Aorta (tissue), 5 donors: ENCODE results near the gene NPW. TPM values are rescaled to one million over a fixed set of nuclear protein-coding genes. Genes with fewer than 3 reads are reported as not detected.

Experiments
- ATAC-seq: fragments of 200-7000 bp; cut with Tn5 transposase; one replicate; pipeline ENCODE4 v1.9.1; 2022; ENCODE audit warnings: moderate library complexity; ENCODE audit not compliant: low FRiP score
- DNase-seq, 2 donors: peaks; one replicate each; pipeline ENCODE4 v3.0.0-alpha.2; 2020
- H3K27ac ChIP-seq, 2 donors: one replicate each; pipeline ENCODE4 v1.5.1; 2013; ENCODE audit warnings: low read length in 2 of 2, mild to moderate bottlenecking in 2 of 2, moderate library complexity in 2 of 2, control low read depth in 1 of 2, inconsistent platforms in 1 of 2, low read depth in 1 of 2
- H3K27me3 ChIP-seq, 2 donors: one replicate each; pipeline ENCODE4 v1.6.1; 2013; ENCODE audit warnings: control low read depth in 1 of 2, low read length in 1 of 2, mild to moderate bottlenecking in 1 of 2, moderate library complexity in 1 of 2; ENCODE audit not compliant: insufficient read depth in 2 of 2, control insufficient read depth in 1 of 2
- H3K36me3 ChIP-seq, 2 donors: one replicate each; pipeline ENCODE4 v1.6.1; 2013; ENCODE audit warnings: control low read depth in 1 of 2, low read length in 1 of 2, mild to moderate bottlenecking in 1 of 2; ENCODE audit not compliant: insufficient read depth in 2 of 2, control insufficient read depth in 1 of 2
- H3K4me1 ChIP-seq, 2 donors: one replicate each; pipeline ENCODE4 v1.6.1; 2013; ENCODE audit warnings: low read length in 2 of 2, control low read depth in 1 of 2, mild to moderate bottlenecking in 1 of 2, moderate library complexity in 1 of 2; ENCODE audit not compliant: insufficient read depth in 2 of 2, control insufficient read depth in 1 of 2
- H3K4me3 ChIP-seq, 2 donors: one replicate each; pipeline ENCODE4 v1.5.1; 2013; ENCODE audit warnings: low read length in 2 of 2, control low read depth in 1 of 2, mild to moderate bottlenecking in 1 of 2
- H3K9me3 ChIP-seq: one replicate; pipeline ENCODE4 v1.6.1; 2013; ENCODE audit warnings: mild to moderate bottlenecking, low read length; ENCODE audit not compliant: control insufficient read depth
- WGBS, 2 donors: extraction: QIAGEN DNeasy Blood & Tissue Kit; methylation state at CpG; one replicate each; pipeline ENCODE4 v1.1.7; 2013; 5-methylcytosine and 5-hydroxymethylcytosine counted together
- intact Hi-C, 2 donors: fragments of 100-400 bp; cut with DNase I; formaldehyde crosslinking; loops; one replicate each; pipeline versions ENCODE4 v1.14.2 to v1.15.0; 2022
- polyA plus RNA-seq, 2 donors: library from polyadenylated mRNA; stranded (reverse); fragments of 200-250 nt; gene quantifications; one replicate each; pipeline ENCODE4 v1.2.3, GENCODE V29; 2013
- total RNA-seq, 2 donors: library from RNA; stranded (reverse); fragmentation: NEBNext Ultra II Directional; extraction: Animal tissue kit (Norgen Biotek cat#: 25700); gene quantifications; one replicate each; pipeline ENCODE4 v1.2.1, GENCODE V29; 2021
- donor health status: healthy with polysubstance abuse.
- donor health status: Bipolar disorder and iron deficiency.
- donor health status: DM: no; HTN: no; CAD: no.
- donor health status: DM: no; HTN: no; CAD: no.
- donor health status: DM: yes; HTN: yes; CAD: no.

Gene NPW
- total and polyA plus RNA-seq, 4 donors = 0.56 to 1.2 TPM; not detected in 2

DNA sequence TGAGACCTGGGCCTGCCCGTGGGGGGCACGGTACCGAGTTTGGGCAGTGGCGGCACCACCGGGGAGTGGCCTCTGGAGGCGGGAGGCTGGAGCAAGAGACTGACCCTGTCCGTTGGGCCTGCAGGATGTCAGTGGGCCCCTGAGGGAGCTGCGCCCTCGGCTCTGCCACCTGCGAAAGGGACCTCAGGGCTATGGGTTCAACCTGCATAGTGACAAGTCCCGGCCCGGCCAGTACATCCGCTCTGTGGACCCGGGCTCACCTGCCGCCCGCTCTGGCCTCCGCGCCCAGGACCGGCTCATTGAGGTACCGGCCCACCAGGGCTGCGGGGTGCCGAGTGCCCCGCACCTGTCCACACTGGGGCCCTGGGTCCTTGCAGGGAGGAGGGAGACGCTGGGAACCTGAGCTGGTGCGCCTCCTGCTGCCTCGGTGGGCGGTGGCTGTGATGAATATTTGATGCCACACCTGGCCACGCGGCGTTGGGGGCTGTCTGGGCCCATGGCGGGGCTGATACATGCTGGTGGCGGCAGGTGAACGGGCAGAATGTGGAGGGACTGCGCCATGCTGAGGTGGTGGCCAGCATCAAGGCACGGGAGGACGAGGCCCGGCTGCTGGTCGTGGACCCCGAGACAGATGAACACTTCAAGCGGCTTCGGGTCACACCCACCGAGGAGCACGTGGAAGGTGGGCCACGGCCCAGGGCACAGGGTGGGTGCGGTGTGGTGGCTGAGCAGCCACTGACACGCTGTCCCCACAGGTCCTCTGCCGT is 16.8 kb downstream of the NPW start:
- ATAC-seq (no peak), DNase-seq (no peak)
- WGBS, 2 donors = 74 to 77% methylated on average over 42 to 47 of the region's 47 CpGs
- H3K4me3 ChIP-seq = no peak overlapping the region
- no peaks in the 10 kb centered on the region for H3K36me3 ChIP-seq
- H3K27me3 ChIP-seq = no peaks in the 10 kb centered on the region
- no peaks in the 10 kb centered on the region for H3K9me3 ChIP-seq
- H3K27ac ChIP-seq = peak overlapping the region; percentile 7 to 93
- intact Hi-C loops = no loop called here
- no peaks in the 10 kb centered on the region for H3K4me1 ChIP-seq

GRCh38 chr16:2037115-2037514 is 17.5 kb downstream of the NPW start:
- intact Hi-C loops = no loop called here
- Histone ChIP-seq H3K36me3 (no peaks in the 10 kb centered on the region), H3K27me3 (no peaks in the 10 kb centered on the region), H3K27ac (peak overlapping the region in 1 of 2 donors; percentile 93), H3K9me3 (no peaks in the 10 kb centered on the region), H3K4me3 (no peak overlapping the region), H3K4me1 (no peaks in the 10 kb centered on the region)
- ATAC-seq (no peak), DNase-seq (no peak)
- WGBS, 2 donors = 86 to 88% methylated on average over 14 to 15 of the region's 15 CpGs

GRCh38 chr16:2037647-2038381 is 18.2 kb downstream of the NPW start:
- H3K27me3 ChIP-seq = no peaks in the 10 kb centered on the region
- 76 to 85% methylated on average over 28 to 29 of the region's 29 CpGs for WGBS, 2 donors
- DNase-seq = no peak
- H3K4me3 ChIP-seq = no peak overlapping the region
- H3K4me1 ChIP-seq = no peaks in the 10 kb centered on the region
- peak overlapping the region; percentile 5 to 6 for H3K27ac ChIP-seq
- H3K36me3 ChIP-seq = no peaks in the 10 kb centered on the region
- no peaks in the 10 kb centered on the region for H3K9me3 ChIP-seq
- ATAC-seq = no peak
- intact Hi-C loops = no loop called here

DNA sequence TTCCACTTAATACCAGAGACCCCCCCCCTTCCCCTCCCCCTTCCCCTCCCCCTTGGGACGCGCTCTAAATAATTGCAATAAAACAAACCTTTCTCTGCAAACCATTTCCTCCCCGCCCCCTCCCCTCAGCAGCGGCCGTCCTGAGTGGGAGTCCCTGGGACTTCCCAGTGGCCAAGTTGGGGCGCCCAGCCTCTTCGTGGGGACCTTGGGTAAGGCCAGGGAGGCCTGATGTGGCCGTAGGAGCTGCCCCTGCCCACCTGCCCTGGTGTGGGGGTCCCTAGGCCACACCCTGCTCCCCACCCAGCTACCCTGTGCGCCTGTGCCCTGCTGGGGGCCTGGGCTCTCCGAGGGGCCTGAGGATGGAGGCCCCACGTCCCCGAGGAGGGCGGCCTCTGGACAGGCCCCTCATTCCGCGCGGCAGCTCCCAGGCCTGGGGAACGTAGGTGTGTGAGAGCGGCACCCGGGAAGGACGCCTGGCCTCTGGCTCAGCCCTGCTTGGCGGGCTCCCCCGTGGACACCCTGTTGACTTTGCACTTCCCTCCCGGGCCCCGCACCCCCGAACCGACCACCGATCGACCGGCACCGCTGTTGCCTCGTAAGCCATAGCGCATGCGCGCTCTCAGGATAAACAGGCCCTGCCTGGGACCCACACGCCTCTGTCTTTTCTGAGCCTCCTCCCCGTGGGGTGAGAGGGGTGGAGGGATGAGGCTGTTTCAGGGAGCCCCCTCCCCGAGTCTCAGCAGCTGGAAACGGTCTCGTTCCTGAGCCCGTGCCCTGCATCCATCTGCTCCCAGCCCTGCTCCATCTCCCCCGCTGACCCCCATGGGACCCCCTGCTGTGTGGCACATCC is 19.0 kb downstream of the NPW start:
- Histone ChIP-seq H3K4me1 (no peaks in the 10 kb centered on the region), H3K4me3 (no peak overlapping the region), H3K9me3 (no peaks in the 10 kb centered on the region), H3K27me3 (no peaks in the 10 kb centered on the region), H3K36me3 (no peaks in the 10 kb centered on the region), H3K27ac (peak overlapping the region in 1 of 2 donors; percentile 6)
- DNase-seq (no peak), ATAC-seq (no peak)
- 74 to 80% methylated on average over 36 to 41 of the region's 41 CpGs for WGBS, 2 donors
- intact Hi-C loops = no loop called here

DNA sequence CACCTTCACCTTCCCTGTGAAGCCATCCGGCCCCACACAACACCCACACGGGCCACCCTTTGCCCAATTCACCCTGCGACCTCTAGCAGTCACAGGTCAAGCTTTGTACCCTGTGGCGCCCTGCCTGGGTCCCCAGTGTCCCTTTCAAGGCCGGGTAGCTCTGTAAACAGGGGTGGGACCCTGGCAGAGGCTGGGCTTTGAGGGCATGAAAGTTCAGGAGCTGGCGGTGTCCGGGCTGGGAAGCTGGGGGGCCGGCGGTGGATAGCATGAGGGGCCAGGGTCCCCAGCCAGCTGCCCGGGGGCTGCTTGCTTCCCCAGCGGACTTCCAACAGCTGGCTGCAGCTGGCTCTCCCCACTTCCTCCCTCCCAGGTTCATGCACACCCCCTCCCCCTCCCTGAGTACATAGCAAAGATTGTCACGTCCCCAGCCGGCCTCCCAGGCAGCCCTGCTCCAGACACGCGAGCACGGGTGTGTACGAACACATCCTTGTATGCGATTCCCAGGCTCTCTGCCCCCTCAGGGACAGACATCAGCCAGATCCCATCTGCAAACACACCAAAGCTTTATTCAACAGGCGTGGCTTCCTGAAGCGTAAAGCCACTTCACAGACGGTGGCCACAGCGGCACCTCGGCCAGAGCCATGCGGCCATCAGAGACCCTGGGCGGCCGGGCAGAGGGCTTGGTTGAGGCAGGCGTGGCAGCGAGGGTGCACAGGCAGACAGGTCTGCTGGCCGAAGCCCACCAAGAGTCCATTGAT is 19.9 kb downstream of the NPW start:
- WGBS, 2 donors = 68 to 74% methylated on average over 29 of the region's 29 CpGs
- ATAC-seq (no peak), DNase-seq (no peak)
- Histone ChIP-seq H3K36me3 (no peaks in the 10 kb centered on the region), H3K27ac (no peak overlapping the region), H3K4me1 (no peaks in the 10 kb centered on the region), H3K4me3 (no peak overlapping the region), H3K27me3 (no peaks in the 10 kb centered on the region), H3K9me3 (no peaks in the 10 kb centered on the region)
- intact Hi-C loops = no loop called here

DNA sequence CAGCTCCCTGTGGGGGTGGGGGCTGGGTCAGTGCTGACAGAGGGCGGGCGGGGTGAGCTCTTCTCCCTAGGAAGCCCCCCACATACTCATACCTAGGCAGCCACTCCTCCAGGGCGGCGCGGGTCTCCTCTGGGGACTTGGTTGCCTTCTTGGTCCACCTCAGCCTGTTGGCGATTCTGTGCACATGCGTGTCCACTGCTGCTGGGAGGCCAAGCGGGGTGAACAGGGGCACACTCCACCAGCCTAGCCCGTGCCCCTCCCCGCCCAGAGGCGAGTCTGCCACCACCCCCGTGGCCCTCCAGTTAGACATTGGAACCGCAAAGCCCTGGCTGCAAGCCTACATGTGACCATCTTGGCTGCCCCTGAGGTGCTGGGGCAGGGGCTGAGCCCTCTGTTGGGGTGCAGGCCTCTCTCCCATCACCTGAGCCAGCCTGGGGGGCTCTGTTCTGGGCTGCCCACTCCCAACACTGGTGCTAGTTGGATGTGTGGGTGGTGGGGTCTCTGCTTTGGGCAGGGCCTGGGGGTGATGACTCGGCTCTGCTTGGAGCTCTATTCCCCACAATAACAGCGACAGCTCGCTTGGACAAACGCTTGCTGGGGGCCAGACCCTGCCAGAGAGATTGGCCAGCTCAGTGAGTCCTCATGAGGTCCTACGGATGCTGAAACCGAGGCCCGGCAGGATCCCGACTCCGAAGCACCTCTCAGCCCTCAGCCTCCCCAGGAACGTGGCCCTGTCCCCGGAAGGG is 20.6 kb downstream of the NPW start:
- H3K4me3 ChIP-seq = no peak overlapping the region
- no peaks in the 10 kb centered on the region for H3K27me3 ChIP-seq
- H3K4me1 ChIP-seq = no peaks in the 10 kb centered on the region
- H3K36me3 ChIP-seq = no peaks in the 10 kb centered on the region
- DNase-seq = no peak
- 78 to 84% methylated on average over 21 to 24 of the region's 24 CpGs for WGBS, 2 donors
- no peak overlapping the region for H3K27ac ChIP-seq
- intact Hi-C loops = no loop called here
- no peak for ATAC-seq
- H3K9me3 ChIP-seq = no peaks in the 10 kb centered on the region

DNA sequence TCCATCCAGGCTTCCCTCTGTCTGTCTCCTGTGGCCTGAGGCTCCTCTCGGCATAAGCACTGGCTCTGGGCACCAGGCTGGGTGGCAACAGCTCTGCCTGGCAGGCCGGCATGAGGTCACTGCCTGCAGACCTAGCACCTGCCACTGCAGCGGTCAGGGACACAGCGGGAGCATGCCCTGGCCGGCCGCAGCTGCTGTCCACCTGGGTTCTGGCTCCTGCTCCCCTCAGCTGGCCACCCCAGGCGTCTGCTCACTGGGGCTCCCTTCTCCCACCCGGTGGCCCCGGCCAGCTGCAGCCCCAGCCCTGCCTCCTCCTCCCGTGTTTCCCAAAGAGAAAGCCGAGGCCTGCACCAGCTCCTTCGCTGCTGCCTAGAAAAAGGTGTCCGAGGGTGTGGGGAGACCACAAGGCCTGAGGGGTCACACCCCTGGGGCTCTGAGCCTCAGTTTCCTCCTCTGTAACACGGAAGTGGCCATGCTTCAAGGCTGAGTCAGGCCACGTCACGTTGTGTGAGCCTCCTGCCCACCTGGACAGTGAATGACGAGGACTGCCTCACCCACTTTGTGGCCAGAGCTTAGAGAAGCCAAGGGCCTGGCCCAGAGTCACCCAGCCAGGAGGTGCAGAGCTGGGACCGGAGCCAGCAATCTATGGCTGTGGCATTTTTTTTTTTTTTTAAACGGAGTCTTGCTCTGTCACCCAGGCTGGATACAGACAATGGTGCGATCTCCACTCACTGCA is 21.4 kb downstream of the NPW start:
- ATAC-seq = no peak
- DNase-seq = no peak

More for the DNA sequence above, 21.4 kb downstream of the NPW start:
- H3K4me3 ChIP-seq = no peak overlapping the region
- no peak overlapping the region for H3K27ac ChIP-seq
- WGBS, 2 donors = 80 to 81% methylated on average over 20 of the region's 20 CpGs
- intact Hi-C loops = no loop called here
- H3K27me3 ChIP-seq = no peaks in the 10 kb centered on the region
- H3K9me3 ChIP-seq = no peaks in the 10 kb centered on the region
- H3K36me3 ChIP-seq = no peaks in the 10 kb centered on the region
- H3K4me1 ChIP-seq = no peaks in the 10 kb centered on the region
